Duodenal mucosa (tissue), 2 donors: ENCODE measurements around the gene COMMD1.

Source experiments
- H3K27ac ChIP-seq: one replicate; pipeline ENCODE4 v1.7.0; 2013; ENCODE audit warnings: low read depth, low read length
- H3K27me3 ChIP-seq, 2 donors: one replicate each; pipeline ENCODE4 v1.7.0; 2013; ENCODE audit warnings: low read length in 2 of 2, control low read depth in 1 of 2; ENCODE audit not compliant: insufficient read depth in 2 of 2, control insufficient read depth in 1 of 2
- H3K36me3 ChIP-seq, 2 donors: one replicate each; pipeline ENCODE4 v1.7.0; 2013; ENCODE audit warnings: low read length in 2 of 2, control low read depth in 1 of 2; ENCODE audit not compliant: insufficient read depth in 2 of 2, control insufficient read depth in 1 of 2
- H3K4me1 ChIP-seq, 2 donors: one replicate each; pipeline ENCODE4 v1.7.0; 2013; ENCODE audit warnings: low read length in 2 of 2, control low read depth in 1 of 2; ENCODE audit not compliant: insufficient read depth in 2 of 2, control insufficient read depth in 1 of 2
- H3K4me3 ChIP-seq, 2 donors: one replicate each; pipeline ENCODE4 v1.7.0; 2013; ENCODE audit warnings: low read length in 2 of 2, low read depth in 1 of 2
- H3K9ac ChIP-seq, 2 donors: one replicate each; pipeline ENCODE4 v1.7.0; 2013; ENCODE audit warnings: low read length in 2 of 2, low read depth in 1 of 2
- H3K9me3 ChIP-seq, 2 donors: one replicate each; pipeline ENCODE4 v1.7.0; 2013; ENCODE audit warnings: low read length in 2 of 2, control low read depth in 1 of 2; ENCODE audit not compliant: control insufficient read depth in 1 of 2

Gene COMMD1

DNA sequence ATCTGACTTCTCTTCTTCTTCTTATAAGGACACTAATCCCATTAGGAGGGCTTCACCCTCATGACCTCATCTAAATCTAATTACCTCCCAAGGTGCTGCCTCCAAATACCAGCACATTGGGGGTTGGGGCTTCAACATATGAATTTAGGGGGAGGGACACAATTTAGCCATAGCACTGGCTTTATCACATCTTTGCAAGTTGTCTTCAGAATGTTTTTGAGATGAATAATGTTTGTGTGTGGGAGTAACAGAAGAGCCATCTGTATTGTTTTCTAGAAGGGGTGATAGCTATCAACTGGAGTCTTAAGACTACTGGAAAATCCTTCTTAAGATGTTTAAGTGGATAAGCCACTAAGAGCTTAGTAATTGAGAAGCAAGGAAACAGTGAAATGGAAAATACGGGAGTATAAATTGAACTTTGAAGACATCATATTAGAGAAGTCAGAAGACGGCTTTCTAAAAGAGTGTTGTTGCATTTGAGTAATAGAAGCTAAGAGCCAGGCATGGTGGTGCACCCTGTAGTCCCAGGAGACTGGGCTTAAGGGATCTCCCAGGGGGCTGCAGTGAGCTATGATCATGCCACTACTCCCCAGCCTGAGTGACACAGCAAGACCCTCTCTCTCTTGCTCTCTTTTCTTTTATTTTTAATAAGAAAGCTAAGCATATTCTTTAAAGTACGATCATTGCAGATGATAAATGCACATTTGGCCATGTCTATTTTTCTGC lies 257.8 kb downstream of the COMMD1 start:
- Histone ChIP-seq H3K27me3 (no peaks in the 10 kb centered on the region), H3K27ac (no peak overlapping the region), H3K4me1 (no peaks in the 10 kb centered on the region), H3K9ac (no peak overlapping the region), H3K9me3 (no peaks in the 10 kb centered on the region), H3K36me3 (no peaks in the 10 kb centered on the region), H3K4me3 (no peak overlapping the region)

DNA sequence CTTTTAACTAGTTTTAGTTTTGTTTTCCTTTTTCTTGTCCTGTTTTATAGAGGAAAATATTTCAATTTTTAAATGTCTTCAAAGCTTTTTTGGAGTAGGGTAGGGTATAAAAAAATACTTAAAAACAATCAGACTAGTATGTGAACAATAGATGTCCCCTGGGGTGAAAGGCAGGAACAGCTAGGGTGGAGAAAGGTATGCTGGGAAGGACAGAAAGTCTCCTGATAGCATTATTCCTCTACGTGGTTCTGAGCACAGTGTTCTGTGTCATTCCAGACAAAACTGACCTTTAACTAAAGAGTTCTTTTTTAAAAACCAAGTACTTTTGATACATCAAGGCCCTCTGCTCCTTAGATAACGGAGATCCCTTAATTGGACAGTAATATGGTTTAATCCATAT lies 258.4 kb downstream of the COMMD1 start:
- Histone ChIP-seq H3K36me3 (no peaks in the 10 kb centered on the region), H3K4me1 (no peaks in the 10 kb centered on the region), H3K4me3 (no peak overlapping the region), H3K9ac (no peak overlapping the region), H3K27ac (no peak overlapping the region), H3K27me3 (no peaks in the 10 kb centered on the region), H3K9me3 (no peaks in the 10 kb centered on the region)

DNA sequence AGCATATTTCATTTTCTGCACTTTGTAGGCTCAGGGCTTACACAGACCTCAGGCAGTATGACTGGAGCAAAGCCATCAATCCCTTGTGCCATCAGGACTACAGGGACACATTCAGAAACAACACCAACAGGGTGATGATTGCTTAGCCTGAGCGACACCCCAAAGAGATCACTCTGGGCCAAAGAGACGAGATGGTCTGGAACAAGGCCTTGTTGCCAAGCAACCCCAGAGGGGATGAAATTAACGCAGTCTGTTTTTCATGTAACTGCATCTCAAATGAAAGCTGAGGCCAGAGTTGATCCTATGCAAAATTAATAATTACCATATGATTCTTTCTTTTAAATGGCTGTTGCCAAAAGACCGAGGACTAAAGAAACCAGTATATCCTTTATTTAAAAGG lies 270.3 kb downstream of the COMMD1 start:
- no peak overlapping the region for H3K4me3 ChIP-seq
- no peaks in the 10 kb centered on the region for H3K36me3 ChIP-seq
- peaks cover 8 to 20% of the 10 kb centered on the region in 2 donors for H3K4me1 ChIP-seq
- no peaks in the 10 kb centered on the region for H3K9me3 ChIP-seq
- H3K27ac ChIP-seq: no peak overlapping the region
- H3K27me3 ChIP-seq: no peaks in the 10 kb centered on the region
- no peak overlapping the region for H3K9ac ChIP-seq

DNA sequence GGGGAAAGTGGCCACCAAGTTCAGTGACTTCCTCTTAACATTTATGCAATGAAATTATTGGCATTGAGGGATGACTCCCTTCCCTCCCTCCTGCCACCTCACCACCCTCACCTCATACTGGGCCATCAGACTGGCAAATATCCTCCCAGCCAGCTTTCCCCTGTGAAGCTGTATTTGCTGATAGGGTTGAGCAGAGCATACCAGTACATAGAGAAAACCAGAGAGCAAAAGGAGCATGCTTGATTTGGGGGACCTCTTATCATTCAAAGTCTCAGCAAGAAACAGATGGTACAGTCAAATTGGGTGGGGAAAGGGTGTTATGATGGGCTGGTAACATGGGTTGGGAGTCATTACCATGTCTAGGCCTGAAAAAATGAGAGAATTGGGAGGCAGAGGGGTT lies 271.3 kb downstream of the COMMD1 start:
- H3K9me3 ChIP-seq: no peaks in the 10 kb centered on the region
- H3K36me3 ChIP-seq: no peaks in the 10 kb centered on the region
- H3K27me3 ChIP-seq: no peaks in the 10 kb centered on the region
- H3K27ac ChIP-seq: no peak overlapping the region
- no peak overlapping the region for H3K9ac ChIP-seq
- no peak overlapping the region for H3K4me3 ChIP-seq
- H3K4me1 ChIP-seq: peaks cover 8 to 20% of the 10 kb centered on the region in 2 donors

DNA sequence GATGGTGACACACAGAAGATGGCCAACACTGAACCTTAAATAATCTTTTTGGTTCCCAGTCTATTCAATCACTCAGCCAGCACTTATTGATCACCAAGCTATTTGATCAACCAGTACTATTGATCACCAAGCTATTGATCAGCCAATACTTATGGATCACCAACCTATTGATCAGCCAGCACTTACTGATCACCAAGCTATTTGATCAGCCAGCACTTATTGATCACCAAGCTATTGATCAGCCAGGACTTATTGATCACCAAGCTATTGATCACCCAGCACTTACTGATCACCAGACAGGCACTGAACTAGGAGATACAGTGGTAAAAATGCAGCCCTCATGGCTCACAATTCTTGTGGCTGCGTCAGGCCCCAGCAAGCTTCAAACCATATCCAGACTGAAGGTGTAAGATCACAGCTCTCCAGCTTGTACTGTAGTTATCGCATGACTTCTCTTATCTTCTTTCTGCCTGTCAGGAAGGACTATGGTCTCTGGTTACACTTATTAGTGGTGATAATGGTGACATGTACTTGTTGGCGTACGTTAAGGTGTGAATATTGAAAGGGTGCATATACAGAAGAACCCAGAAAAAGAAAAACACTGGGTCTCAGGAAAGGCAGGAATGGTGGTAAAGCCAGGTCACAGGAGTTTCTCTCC lies 272.0 kb downstream of the COMMD1 start:
- no peaks in the 10 kb centered on the region for H3K9me3 ChIP-seq
- H3K9ac ChIP-seq: no peak overlapping the region
- H3K27me3 ChIP-seq: no peaks in the 10 kb centered on the region
- H3K36me3 ChIP-seq: no peaks in the 10 kb centered on the region
- H3K4me1 ChIP-seq: peaks cover 8 to 20% of the 10 kb centered on the region in 2 donors
- no peak overlapping the region for H3K27ac ChIP-seq
- H3K4me3 ChIP-seq: no peak overlapping the region

DNA sequence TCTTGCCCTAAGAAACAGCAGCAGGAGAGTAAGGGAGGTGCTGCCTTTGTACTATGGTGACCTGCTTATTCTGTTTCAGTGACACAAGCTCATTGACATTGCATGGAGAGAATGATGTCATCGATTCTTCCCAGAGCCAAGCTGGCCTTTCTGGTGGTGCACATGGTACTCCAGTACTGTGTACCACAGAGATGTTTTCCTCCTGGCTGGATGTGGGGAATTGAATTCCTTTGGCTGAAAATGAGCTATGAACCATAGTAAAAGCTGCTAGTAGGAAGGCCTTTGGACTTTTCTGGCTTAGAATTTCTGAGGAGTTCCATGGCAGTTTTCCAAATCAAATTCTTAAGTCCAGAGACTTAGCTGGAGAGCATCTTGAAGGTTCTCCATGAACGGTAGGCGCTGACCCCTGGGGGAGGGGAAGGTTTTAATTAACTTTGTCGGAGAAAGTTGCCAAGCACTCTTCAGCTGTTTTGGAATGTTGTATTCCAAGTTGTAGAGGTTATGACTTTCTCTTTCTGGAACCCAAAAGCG lies 273.3 kb downstream of the COMMD1 start:
- Histone ChIP-seq H3K4me3 (no peak overlapping the region), H3K9me3 (no peaks in the 10 kb centered on the region), H3K9ac (no peak overlapping the region), H3K36me3 (no peaks in the 10 kb centered on the region), H3K27ac (no peak overlapping the region), H3K4me1 (peaks cover 8 to 20% of the 10 kb centered on the region in 2 donors), H3K27me3 (no peaks in the 10 kb centered on the region)

DNA sequence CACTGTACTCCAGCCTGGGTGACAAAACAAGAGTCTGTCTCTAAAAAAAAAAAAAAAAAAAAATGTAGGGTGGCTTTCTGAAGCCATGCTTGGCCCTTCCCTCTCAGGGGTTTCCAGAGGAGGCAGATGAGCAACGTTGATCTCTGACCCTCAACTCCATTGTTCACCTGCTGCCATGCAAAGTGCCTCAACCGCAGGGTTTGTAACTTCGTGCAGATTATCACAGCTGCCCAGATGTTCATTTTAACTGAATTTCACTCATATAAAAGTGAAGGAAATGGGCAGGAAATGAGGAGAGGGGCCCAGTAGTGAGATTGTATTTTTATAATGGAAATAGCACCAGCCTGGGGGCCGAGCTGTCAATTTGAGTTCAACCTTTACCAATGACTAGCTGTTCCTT lies 275.5 kb downstream of the COMMD1 start:
- H3K27ac ChIP-seq: no peak overlapping the region
- H3K4me1 ChIP-seq: peaks cover 8 to 20% of the 10 kb centered on the region in 2 donors
- no peak overlapping the region for H3K4me3 ChIP-seq
- H3K9me3 ChIP-seq: no peaks in the 10 kb centered on the region
- no peaks in the 10 kb centered on the region for H3K27me3 ChIP-seq
- H3K9ac ChIP-seq: no peak overlapping the region
- no peaks in the 10 kb centered on the region for H3K36me3 ChIP-seq

DNA sequence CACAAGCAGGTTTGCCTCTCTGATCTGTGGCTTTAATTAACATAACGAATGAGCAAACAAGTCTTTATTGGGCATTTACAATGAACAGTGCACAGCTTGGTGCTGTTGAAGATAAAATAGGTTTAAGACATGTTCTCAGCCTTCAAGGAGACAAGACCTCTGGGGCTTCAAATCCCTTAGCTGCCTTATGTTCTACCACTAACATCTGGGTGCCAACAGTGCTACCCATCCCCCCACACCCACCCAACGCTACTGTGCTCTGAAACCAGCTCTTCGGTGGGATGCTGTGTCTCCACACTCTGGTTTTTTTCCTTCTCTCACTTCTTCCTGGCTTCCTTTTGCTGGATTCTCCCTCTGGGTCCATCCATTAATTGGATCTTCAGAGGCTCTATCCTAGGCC lies 276.4 kb downstream of the COMMD1 start:
- Histone ChIP-seq H3K36me3 (no peaks in the 10 kb centered on the region), H3K4me1 (peaks cover 8 to 20% of the 10 kb centered on the region in 2 donors), H3K9ac (no peak overlapping the region), H3K27ac (no peak overlapping the region), H3K9me3 (no peaks in the 10 kb centered on the region), H3K4me3 (no peak overlapping the region), H3K27me3 (no peaks in the 10 kb centered on the region)

DNA sequence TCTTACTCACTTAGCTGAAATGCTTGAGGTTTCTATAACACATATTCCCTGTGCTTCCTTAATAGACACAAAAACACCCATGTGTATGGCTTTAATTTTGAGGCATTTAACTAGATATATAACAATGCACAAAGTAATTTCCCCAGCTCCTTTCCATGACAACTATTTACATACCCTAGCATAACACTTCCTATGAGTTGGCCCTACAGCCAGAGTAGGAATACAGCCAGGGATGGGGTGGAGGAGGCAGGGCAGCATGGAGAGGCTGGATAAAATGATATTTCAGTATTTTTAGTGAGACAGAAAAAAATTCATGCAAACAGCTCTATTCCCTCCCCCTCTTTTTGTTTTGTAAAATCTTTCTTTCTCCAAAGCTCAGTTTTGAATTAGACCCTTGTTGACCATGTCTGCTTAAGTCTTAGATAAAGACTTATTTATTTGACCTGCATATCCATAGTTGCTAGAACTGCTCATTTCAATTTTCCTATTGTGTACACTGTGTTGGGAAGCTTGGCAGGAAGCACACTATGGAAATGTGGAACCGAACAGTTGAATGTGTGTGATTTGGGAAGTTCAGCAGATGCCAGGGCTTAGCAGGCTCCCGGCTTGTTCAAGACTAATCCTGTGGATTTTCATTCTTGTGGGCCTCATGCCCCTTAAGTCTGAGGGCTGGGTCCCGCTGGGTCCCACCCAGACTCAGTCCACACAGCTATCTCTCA lies 279.2 kb downstream of the COMMD1 start:
- no peak overlapping the region for H3K27ac ChIP-seq
- H3K4me1 ChIP-seq: peaks cover 8 to 9% of the 10 kb centered on the region in 2 donors
- H3K4me3 ChIP-seq: no peak overlapping the region
- no peak overlapping the region for H3K9ac ChIP-seq
- H3K27me3 ChIP-seq: no peaks in the 10 kb centered on the region
- H3K36me3 ChIP-seq: no peaks in the 10 kb centered on the region
- no peaks in the 10 kb centered on the region for H3K9me3 ChIP-seq
